ENCODE data around the gene MZF1. TPM values are rescaled to one million over a fixed set of nuclear protein-coding genes. Genes with fewer than 3 reads are reported as not detected.

Gene MZF1
- polyA plus RNA-seq, 3 donors: 20.9 to 22.9 (median 21.3) TPM

DNA sequence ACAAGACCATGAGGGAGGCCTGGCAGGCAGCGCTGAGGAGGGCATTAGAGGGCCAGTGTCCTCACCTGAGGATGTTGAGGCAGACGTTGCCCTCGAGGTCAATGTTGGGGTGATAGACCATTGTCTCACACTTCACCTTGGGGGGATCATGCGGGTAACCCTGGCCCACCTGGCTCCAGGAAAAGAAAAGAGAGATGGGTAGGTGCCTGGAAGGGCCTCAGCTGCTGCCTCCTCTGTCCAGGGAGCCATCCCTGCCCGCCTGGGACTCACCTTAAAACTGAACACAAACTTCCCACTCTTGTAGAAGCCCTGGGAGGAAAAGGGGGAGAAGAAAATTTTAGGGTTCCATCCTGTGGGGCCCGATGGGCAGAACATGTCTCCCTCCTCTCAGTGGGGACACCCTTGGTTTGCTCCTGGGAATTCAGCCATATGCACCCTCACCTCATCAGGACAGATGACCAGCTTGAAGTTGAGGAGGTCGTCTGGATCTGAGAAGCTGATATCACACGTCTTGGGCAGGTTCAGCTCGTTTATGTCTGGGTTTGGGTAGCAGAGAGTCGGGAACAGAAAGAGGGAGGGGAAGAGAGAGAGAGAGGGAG, 16.4 kb downstream of the MZF1 start:
- DNase-seq (ENCODE audit: low read depth in 3 of 3, low spot score in 2 of 3): no peak

DNA sequence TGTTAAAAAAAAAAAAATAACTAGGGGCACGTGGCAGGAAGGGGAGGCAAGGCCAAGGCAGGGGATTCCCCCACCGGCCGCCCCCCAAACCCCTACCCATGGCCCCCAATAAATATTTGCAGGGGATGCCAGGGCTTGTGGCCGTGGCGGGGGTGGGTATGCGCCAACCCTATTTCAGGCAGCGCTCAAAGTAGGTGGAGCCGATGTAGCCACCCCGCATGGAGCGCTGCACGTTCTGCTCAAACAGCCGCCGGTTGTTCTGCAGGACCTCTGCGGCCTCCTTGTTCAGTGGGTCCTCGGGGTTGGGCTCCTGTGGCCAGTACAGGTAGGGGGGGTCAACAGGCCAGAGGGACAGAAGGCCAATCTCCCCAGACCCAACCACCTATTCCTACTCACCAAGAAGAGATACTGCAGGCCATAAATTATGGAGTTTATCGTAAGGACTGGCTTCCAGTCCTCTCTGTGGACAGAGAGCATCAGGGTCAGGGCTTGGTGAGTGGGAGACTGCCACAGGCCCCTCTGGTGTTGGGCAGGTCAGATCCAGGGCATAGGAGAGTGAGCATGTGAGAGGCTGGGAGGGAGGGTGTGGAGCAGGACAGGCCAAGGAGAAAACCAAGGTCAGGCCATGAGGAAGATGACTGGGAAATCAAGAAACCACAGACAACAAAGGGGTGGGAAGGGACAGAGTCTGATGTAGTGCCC, 17.1 kb downstream of the MZF1 start:
- no peak for DNase-seq (ENCODE audit: low read depth in 3 of 3, low spot score in 2 of 3)

DNA sequence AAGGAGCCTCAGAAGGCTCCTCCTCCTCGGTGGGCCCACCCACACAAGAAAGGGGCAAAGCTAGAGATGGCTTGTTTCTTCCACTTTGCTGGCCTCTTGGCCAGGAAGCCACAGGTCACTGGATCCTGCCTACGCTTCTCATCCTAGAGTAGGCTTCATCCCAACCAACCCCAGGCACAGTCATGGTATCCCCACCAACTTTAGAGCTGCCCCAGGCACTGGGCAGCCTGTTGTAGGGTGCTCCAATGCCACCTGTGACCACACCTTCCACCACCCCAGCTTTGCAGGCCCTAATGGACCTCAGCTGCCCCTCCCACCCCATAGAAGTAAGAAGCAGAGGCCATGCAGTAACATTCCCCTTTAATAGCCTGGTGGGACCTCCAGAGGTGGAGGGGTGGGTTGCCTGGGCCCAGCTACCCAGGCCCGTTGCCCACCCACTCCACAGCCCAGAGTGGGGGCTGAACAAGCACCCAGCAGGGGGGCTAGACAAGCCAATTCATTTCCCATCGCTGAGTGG, 17.7 kb downstream of the MZF1 start:
- DNase-seq (ENCODE audit: low read depth in 3 of 3, low spot score in 2 of 3): no peak

DNA sequence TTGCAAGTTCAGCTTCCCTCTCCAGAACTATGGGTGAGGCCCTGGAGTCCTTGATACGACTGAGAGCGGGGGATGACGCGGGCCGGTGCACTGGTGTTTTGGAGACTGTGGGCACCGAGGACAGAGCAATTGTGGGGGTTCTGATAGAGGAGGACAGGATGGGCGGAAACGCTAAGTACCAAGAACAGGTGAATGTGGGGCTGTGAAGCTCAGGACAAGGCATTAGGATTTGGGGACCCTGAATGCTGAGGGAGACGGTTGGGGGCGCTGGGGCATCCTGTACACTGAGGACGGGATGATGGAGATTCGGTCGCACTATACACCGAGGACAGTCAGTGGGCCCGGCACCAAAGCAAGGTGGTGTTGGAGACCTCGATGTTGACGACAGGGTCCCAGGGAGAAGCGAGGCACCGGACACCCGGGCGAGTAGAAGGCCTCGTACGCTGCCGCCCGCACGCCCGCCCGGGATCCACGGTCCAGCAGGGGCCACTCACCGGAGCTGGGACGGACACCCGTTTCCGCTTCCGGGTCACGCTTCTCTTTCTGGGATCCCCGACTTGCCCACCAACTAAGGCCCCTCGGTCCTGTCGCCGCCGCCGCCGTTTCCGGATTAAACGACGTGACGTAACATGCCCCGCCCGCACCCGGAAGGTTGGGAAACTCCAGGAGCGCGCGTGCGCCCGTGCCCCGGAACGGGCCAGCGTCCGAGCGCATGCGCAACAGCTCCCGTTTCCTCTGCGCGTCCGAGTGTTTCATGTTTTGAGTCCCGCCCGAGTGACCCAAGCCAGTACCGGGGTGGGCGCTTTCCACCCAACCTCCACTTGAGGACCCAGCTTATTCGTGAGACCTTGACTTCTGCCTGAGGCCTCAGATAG, 18.4 kb downstream of the MZF1 start, which contains the start of gene CHMP2A:
Gene CHMP2A (minus strand): TSS at position 612 of the 875 bp plus-strand sequence. CDS start 893 bp downstream, outside the sequence.
- peak in 2 of 3 donors; percentile 92 to 95 for DNase-seq (ENCODE audit: low read depth in 3 of 3, low spot score in 2 of 3)

DNA sequence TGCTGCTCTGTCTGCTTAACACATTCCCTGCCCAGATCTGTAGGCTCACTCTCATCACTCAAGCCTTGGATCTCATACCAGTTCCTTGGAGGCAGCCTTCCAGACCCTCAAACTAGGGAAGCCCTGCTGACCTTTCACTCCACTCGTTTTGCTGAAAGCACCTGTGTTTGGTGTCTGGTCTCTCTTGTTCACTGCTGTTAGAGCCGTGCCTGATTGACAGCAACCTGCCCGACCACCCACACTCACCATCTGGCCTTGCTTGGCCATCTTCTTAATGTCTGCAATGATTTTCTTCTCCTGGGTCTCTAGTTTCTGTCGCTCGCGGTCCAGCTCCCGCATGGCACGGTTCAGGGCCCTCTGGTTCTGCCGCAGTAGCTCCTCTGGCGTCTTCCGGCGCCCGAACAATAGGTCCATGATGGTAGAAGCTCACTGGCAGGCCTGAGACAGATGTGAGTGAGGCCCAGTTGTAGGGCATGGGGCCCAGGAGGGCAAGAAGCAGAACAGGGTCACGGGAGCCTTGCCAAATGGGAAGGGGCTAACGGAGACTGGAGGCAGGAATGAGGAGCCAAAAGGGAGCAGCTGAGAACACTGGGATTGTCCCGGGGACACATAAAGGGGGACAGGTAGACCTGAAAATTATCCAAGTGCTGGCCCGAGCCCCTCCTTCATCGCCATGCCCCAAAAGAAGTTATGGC, 19.2 kb downstream of the MZF1 start:
- DNase-seq (ENCODE audit: low read depth in 3 of 3, low spot score in 2 of 3): no peak

DNA sequence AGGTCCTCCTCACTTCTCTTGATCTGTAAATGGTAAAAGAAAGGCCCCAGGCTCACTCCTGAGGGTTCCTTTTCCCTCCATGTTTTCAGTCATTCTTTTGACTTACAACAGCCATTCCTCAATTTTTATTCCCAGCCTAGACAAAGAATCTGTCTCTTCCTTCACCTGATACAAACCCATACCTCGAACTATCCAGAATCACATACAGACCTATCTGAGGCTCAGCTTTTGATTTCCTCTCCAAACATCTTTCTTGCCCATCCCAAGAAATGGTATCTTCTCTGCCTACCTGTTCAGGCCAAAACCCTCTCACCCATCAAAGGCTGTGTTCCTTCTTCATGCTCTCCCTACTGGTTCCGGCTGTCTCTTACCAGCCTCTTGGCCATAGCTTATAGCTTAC, 20.5 kb downstream of the MZF1 start:
- DNase-seq (ENCODE audit: low read depth in 3 of 3, low spot score in 2 of 3): no peak

DNA sequence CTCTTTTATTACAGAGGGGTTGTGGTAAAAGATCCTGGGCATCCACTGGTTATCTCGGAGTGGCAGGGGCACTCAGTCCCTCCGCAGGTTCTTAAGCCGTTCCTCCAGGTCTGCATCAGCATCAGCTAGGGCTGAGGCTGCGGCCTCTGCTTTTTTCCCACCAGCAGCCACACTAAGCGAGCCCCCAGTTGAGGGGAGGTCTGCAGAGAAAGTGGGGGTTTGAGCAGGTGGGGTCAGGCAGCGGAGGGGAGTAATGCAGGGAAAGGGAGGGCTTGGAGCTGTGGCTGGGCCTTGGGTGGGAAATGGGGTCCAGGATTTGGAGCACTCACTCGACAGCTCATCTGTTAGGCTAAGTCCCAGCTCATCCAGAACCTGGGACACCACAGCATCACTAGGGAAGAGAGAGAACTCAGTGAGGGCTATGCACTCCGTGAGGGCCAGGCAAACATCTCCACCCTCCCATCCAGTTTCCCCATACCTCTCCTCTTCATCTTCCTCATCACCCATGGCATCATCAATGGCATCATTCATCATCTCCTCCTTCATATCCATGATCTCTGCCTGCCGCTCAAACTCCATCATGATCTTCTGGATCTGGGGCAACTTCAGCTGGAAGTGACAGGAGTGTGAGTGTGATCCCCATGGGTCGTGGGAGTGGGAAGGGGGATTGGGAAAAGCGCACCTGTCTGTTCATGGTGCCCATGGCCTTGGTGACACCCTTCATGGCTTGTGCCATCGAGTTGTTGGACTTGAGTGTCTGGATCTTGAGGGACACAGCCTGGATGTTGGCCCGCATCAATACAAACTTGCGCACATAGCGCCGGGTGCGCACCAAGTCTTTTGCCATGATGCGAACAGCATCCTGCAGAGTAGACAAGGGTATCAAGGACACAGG, 21.3 kb downstream of the MZF1 start:
- no peak for DNase-seq (ENCODE audit: low read depth in 3 of 3, low spot score in 2 of 3)

DNA sequence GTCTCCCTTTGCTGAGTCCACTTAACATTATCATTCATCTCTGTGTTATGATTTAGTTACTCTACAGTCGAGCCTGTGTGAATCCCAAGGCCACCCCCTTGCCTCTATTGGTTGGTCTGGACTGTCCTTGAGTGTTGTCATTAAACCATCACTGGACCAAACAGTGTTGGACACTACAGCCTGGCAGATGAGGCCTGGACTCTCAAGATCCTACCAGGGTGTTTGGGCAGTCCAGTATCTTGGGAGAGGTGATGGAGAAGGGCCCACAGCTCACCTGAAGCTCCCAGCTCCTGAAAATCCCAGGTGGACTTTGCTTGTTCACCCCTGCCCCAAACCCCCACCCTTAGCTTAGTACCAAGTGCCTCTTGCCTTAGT, 22.0 kb downstream of the MZF1 start:
- DNase-seq (ENCODE audit: low read depth in 3 of 3, low spot score in 2 of 3): no peak

DNA sequence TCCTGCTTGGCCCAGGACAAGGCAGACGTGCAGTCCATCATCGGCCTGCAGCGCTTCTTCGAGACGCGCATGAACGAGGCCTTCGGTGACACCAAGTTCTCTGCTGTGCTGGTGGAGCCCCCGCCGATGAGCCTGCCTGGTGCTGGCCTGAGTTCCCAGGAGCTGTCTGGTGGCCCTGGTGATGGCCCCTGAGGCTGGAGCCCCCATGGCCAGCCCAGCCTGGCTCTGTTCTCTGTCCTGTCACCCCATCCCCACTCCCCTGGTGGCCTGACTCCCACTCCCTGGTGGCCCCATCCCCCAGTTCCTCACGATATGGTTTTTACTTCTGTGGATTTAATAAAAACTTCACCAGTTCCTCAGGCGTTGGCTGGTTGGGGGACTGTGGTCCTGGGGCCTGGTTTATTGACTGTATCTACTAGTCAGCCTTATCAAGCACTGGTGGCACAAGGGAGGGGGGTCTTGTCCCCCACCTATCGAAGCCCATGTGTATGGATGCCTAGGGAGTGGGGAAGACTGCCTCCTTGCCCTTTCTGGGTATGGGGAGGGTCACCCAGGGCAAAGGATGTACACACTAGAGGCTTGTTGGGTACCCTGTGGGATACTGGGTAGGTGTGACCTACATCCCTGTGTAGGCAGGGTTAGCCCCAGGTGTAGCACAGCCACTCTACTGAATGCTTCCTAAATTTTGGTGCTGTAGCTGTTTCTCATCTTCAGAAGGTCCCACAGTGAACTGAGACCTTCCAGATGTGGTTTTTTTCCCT, 22.6 kb downstream of the MZF1 start:
- no peak for DNase-seq (ENCODE audit: low read depth in 3 of 3, low spot score in 2 of 3)

DNA sequence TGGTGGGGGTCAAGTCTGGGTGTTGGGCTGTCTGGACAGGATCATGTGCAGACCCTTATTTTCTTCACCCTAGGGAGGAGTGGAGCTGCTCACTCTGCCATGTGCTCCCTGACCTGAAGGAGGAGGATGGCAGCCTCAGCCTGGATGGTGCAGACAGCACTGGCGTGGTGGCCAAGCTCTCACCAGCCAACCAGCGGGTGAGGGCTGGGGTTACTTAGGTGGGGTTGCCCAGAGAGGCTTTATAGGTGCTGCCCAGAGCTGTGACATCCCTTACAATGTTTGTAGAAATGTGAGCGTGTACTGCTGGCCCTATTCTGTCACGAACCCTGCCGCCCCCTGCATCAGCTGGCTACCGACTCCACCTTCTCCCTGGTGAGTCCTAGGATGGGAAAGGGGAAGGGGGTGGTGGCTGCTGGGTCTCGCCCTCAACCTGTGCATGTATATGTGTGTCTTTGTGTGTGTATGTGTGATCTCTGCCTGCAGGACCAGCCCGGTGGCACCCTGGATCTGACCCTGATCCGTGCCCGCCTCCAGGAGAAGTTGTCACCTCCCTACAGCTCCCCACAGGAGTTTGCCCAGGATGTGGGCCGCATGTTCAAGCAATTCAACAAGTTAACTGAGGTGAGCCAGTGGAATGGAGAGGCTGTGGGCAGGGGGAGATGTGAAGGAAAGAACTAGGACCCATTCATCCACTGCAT, 23.3 kb downstream of the MZF1 start:
- no peak for DNase-seq (ENCODE audit: low read depth in 3 of 3, low spot score in 2 of 3)

DNA sequence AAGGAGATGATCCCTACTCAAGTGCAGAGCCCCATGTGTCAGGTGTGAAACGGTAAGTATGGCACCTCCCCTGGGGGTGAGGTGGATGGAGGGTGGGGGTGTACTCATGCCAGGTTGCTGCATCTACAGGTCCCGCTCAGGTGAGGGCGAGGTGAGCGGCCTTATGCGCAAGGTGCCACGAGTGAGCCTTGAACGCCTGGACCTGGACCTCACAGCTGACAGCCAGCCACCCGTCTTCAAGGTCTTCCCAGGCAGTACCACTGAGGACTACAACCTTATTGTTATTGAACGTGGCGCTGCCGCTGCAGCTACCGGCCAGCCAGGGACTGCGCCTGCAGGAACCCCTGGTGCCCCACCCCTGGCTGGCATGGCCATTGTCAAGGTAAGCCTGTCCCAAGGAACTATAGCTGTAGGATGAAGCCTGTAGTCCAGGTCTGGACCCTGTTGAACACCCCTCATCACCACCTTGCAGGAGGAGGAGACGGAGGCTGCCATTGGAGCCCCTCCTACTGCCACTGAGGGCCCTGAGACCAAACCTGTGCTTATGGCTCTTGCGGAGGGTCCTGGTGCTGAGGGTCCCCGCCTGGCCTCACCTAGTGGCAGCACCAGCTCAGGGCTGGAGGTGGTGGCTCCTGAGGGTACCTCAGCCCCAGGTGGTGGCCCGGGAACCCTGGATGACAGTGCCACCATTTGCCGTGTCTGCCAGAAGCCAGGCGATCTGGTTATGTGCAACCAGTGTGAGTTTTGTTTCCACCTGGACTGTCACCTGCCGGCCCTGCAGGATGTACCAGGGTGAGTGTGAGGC, 24.1 kb downstream of the MZF1 start:
- no peak for DNase-seq (ENCODE audit: low read depth in 3 of 3, low spot score in 2 of 3)

DNA sequence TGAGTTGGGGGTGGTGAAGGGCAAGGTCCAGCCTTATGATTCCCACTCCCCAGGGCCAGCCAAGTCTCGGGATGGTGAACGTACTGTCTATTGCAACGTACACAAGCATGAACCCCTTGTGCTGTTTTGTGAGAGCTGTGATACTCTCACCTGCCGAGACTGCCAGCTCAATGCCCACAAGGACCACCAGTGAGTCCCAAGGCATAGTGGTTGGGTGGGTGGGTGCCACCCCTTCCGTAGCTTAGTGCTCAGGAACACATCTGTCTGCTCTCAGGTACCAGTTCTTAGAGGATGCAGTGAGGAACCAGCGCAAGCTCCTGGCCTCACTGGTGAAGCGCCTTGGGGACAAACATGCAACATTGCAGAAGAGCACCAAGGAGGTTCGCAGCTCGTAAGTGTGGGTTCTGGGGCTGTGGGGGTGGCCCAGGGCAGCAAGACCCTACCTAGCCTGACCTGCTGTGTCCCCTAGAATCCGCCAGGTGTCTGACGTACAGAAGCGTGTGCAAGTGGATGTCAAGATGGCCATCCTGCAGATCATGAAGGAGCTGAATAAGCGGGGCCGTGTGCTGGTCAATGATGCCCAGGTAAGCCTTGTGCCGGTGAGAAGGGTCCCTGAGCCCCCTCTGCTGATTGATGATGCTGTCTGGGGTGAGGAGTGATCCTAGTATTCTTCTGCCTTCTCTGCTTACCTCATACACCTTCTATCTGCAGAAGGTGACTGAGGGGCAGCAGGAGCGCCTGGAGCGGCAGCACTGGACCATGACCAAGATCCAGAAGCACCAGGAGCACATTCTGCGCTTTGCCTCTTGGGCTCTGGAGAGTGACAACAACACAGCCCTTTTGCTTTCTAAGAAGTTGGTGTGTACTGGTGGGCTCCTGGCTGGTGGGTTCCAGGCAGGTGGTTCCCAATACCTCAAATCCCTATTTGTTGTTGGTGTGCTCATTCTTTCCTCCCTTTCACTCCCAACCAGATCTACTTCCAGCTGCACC, 25.5 kb downstream of the MZF1 start:
- DNase-seq (ENCODE audit: low read depth in 3 of 3, low spot score in 2 of 3): no peak

DNA sequence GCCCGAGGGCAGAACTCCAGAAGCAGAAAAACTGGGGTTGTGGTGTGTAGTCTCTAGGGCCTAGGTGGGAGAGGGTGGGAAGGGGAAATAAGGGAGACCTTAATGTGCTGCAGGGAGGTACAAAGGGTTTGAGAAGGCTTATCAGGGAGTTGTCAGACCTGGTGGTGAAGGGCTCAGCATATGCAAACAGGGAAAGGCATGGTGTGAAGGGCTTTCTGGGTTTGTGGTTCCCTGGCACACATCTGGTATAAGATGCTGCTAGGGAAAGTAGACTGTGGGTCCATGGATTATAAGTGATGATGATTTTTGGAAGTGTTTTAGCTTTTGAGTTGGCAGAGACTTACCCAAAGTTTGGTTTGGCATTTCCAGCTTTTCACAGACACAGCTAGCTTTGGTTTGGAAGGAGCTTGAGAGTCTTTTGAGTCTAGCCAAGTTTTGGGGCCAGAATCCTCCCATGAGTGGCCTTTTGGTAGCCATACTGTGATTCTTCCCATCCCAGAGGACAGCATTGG, 27.1 kb downstream of the MZF1 start:
- no peak for DNase-seq (ENCODE audit: low read depth in 3 of 3, low spot score in 2 of 3)

DNA sequence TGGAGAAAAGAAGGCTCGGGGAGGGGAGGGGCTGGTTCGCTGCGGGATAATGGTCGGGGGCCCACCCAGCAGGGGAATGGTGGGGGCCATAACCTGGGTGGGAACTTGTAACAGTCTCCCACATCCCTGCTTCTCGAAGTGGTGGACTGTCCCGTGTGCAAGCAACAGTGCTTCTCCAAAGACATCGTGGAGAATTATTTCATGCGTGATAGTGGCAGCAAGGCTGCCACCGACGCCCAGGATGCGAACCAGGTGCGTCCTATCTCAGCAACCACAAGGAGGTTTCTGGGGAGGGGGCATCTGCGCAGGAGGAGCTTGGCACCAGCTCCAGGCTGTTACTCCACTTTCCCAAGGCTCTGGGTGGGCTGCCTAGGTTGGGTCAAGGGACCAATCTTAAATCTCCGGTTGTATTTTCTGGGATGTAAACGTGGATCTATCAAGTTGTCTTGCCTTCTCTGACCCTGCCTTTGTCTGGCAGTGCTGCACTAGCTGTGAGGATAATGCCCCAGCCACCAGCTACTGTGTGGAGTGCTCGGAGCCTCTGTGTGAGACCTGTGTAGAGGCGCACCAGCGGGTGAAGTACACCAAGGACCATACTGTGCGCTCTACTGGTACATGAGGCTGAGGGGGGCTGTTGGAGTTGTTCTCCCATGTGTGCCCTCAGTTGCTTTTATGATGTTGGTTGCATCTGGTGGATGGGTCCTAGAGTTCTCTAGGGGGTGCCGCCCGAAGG, 27.7 kb downstream of the MZF1 start:
- no peak for DNase-seq (ENCODE audit: low read depth in 3 of 3, low spot score in 2 of 3)

DNA sequence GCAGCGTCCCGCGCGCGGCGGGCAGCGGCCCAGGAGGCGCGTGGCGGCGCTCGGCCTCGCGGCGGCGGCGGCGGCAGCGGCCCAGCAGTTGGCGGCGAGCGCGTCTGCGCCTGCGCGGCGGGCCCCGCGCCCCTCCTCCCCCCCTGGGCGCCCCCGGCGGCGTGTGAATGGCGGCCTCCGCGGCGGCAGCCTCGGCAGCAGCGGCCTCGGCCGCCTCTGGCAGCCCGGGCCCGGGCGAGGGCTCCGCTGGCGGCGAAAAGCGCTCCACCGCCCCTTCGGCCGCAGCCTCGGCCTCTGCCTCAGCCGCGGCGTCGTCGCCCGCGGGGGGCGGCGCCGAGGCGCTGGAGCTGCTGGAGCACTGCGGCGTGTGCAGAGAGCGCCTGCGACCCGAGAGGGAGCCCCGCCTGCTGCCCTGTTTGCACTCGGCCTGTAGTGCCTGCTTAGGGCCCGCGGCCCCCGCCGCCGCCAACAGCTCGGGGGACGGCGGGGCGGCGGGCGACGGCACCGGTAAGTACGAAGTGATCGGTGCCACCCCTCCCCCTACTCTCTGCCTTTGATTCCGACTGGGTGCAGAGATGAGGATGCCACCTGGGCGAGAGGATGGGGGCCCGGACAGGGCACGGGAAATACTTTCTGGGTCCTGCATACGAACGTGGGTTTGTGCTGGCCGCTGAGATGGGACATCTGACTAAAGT, 28.4 kb downstream of the MZF1 start:
- DNase-seq (ENCODE audit: low read depth in 3 of 3, low spot score in 2 of 3): no peak

Measured in right renal cortex interstitium (tissue), 3 donors.